Mammary epithelial cell (primary cell): Measurements from ENCODE around the gene BMPR1A.

Experiments
- CTCF ChIP-seq, 2 donors: IDR thresholded peaks in 1 of 2; conservative IDR thresholded peaks in 1 of 2; 2 replicates each; pipeline ENCODE4 v1.5.1; 2011 to 2012; ENCODE audit warnings: inconsistent platforms in 2 of 2, low read length in 2 of 2, mild to moderate bottlenecking in 2 of 2, control low read depth in 1 of 2, low read depth in 1 of 2; ENCODE audit not compliant: insufficient read depth in 1 of 2; ENCODE audit errors: extremely low read depth in 1 of 2
- EZH2 ChIP-seq: IDR thresholded peaks from 2 replicates; pipeline ENCODE4 v1.6.1; 2012; ENCODE audit warnings: low read length, inconsistent platforms, borderline replicate concordance

- TF ChIP-seq CTCF (conservative IDR thresholded peaks at IDR 0.05 in 1 of 2, IDR thresholded peaks at IDR 0.05 in 1 of 2; ENCODE audit: extremely low read depth in 1 of 2, insufficient read depth in 1 of 2, low read depth in 1 of 2, low read length in 2 of 2): peak; percentile 50 to 77
- no peak for TF ChIP-seq EZH2
These were observed 45.4 kb upstream of the BMPR1A start for GRCh38 chr10:86710987-86711512.
